ENCODE measurements around the gene CAMSAP2.
"Not testable (repeated sequence)": the region's sequence is repeated elsewhere in the genome, so short reads cannot be mapped to it uniquely, and the experiment has no call there.

The CAMSAP2 gene

GRCh38 chr1:200740571-200741208 is 2.0 kb downstream of the CAMSAP2 start:
- Histone ChIP-seq H3K27me3 (ENCODE audit: insufficient read depth, poor library complexity, severe bottlenecking) (no peaks in the 10 kb centered on the region), H3K36me3 (ENCODE audit: low read depth) (peaks cover 58% of the 10 kb centered on the region), H3K27ac (ENCODE audit: poor library complexity, severe bottlenecking) (peak overlapping the region; percentile 97), H3K9me3 (ENCODE audit: severe bottlenecking) (no peaks in the 10 kb centered on the region), H3K4me1 (ENCODE audit: insufficient read depth, poor library complexity, severe bottlenecking) (peaks cover 33% of the 10 kb centered on the region), H3K4me3 (ENCODE audit: severe bottlenecking) (peak overlapping the region; percentile 100)
- DNase-seq (ENCODE audit: low spot score) (no peak), ATAC-seq (ENCODE audit: low read depth) (no peak)
- TF ChIP-seq CTCF (IDR thresholded peaks at IDR 0.05; ENCODE audit: poor library complexity, severe bottlenecking): no peak

- peak overlapping the region; percentile 100 for H3K4me3 ChIP-seq (ENCODE audit: severe bottlenecking)
- no peak for TF ChIP-seq CTCF (IDR thresholded peaks at IDR 0.05; ENCODE audit: poor library complexity, severe bottlenecking)
- no peaks in the 10 kb centered on the region for H3K9me3 ChIP-seq (ENCODE audit: severe bottlenecking)
- peaks cover 64% of the 10 kb centered on the region for H3K36me3 ChIP-seq (ENCODE audit: low read depth)
- no peak for DNase-seq (ENCODE audit: low spot score)
- 0 out of 3 replicates have a peak, but pooled peaks have one; percentile 1 for ATAC-seq (ENCODE audit: low read depth)
- H3K4me1 ChIP-seq (ENCODE audit: insufficient read depth, poor library complexity, severe bottlenecking): peaks cover 37% of the 10 kb centered on the region
- H3K27ac ChIP-seq (ENCODE audit: poor library complexity, severe bottlenecking): peak overlapping the region; percentile 97
- H3K27me3 ChIP-seq (ENCODE audit: insufficient read depth, poor library complexity, severe bottlenecking): no peaks in the 10 kb centered on the region
These were observed 3.0 kb downstream of the CAMSAP2 start for GRCh38 chr1:200741551-200742207.

GRCh38 chr1:200744143-200744542 is 5.5 kb downstream of the CAMSAP2 start:
- DNase-seq (ENCODE audit: low spot score) (no peak), ATAC-seq (ENCODE audit: low read depth) (no peak)
- no peak for TF ChIP-seq CTCF (IDR thresholded peaks at IDR 0.05; ENCODE audit: poor library complexity, severe bottlenecking)
- H3K9me3 ChIP-seq (ENCODE audit: severe bottlenecking): no peaks in the 10 kb centered on the region
- no peaks in the 10 kb centered on the region for H3K27me3 ChIP-seq (ENCODE audit: insufficient read depth, poor library complexity, severe bottlenecking)
- H3K27ac ChIP-seq (ENCODE audit: poor library complexity, severe bottlenecking): no peak overlapping the region
- H3K36me3 ChIP-seq (ENCODE audit: low read depth): peaks cover 76% of the 10 kb centered on the region
- peaks cover 33% of the 10 kb centered on the region for H3K4me1 ChIP-seq (ENCODE audit: insufficient read depth, poor library complexity, severe bottlenecking)
- H3K4me3 ChIP-seq (ENCODE audit: severe bottlenecking): no peak overlapping the region

GRCh38 chr1:200749090-200749489 is 10.4 kb downstream of the CAMSAP2 start:
- H3K27ac ChIP-seq (ENCODE audit: poor library complexity, severe bottlenecking): no peak overlapping the region
- no peak for DNase-seq (ENCODE audit: low spot score)

GRCh38 chr1:200750749-200751148 is 12.1 kb downstream of the CAMSAP2 start:
- not testable (repeated sequence) for ATAC-seq (ENCODE audit: low read depth); H3K4me3 ChIP-seq (ENCODE audit: severe bottlenecking)

More at GRCh38 chr1:200749090-200749489, 10.4 kb downstream of the CAMSAP2 start:
- Histone ChIP-seq H3K4me3 (ENCODE audit: severe bottlenecking) (no peak overlapping the region), H3K9me3 (ENCODE audit: severe bottlenecking) (no peaks in the 10 kb centered on the region), H3K4me1 (ENCODE audit: insufficient read depth, poor library complexity, severe bottlenecking) (peaks cover 13% of the 10 kb centered on the region), H3K27me3 (ENCODE audit: insufficient read depth, poor library complexity, severe bottlenecking) (no peaks in the 10 kb centered on the region), H3K36me3 (ENCODE audit: low read depth) (peaks cover 57% of the 10 kb centered on the region)
- ATAC-seq (ENCODE audit: low read depth): no peak
- TF ChIP-seq CTCF (IDR thresholded peaks at IDR 0.05; ENCODE audit: poor library complexity, severe bottlenecking): no peak

More at GRCh38 chr1:200750749-200751148, 12.1 kb downstream of the CAMSAP2 start:
- not testable (repeated sequence) for DNase-seq (ENCODE audit: low spot score); H3K27ac ChIP-seq (ENCODE audit: poor library complexity, severe bottlenecking); H3K9me3 ChIP-seq (ENCODE audit: severe bottlenecking); H3K27me3 ChIP-seq (ENCODE audit: insufficient read depth, poor library complexity, severe bottlenecking)
- peaks cover 51% of the 10 kb centered on the region for H3K36me3 ChIP-seq (ENCODE audit: low read depth)
- H3K4me1 ChIP-seq (ENCODE audit: insufficient read depth, poor library complexity, severe bottlenecking): peaks cover 14% of the 10 kb centered on the region

Measured in RWPE2 (cell line).